GM04503 (cell line): ENCODE results near the gene CHSY1.
"Not testable (repeated sequence)": the region's sequence is repeated elsewhere in the genome, so short reads cannot be mapped to it uniquely, and the experiment has no call there.

Experiments used
- DNase-seq: peaks from one replicate; pipeline ENCODE4 v3.0.0-alpha.2; 2012; ENCODE audit warnings: low read depth

Gene CHSY1

GRCh38 chr15:101244889-101245668, 6.8 kb downstream of the CHSY1 start:
- DNase-seq = no peak

- no peak for DNase-seq
Observed at GRCh38 chr15:101244036-101244781, 7.6 kb downstream of the CHSY1 start.

- DNase-seq = no peak
Observed at GRCh38 chr15:101243420-101243819, 8.4 kb downstream of the CHSY1 start.

GRCh38 chr15:101242999-101243336, 8.9 kb downstream of the CHSY1 start:
- no peak for DNase-seq

- no peak for DNase-seq
Observed at GRCh38 chr15:101242160-101242998, 9.5 kb downstream of the CHSY1 start.

- DNase-seq = no peak
Observed at GRCh38 chr15:101240358-101240757, 11.5 kb downstream of the CHSY1 start.

- no peak for DNase-seq
Observed at GRCh38 chr15:101239724-101240136, 12.1 kb downstream of the CHSY1 start.

GRCh38 chr15:101237251-101237650, 14.6 kb downstream of the CHSY1 start:
- no peak for DNase-seq

GRCh38 chr15:101233651-101234280, 18.1 kb downstream of the CHSY1 start:
- no peak for DNase-seq

GRCh38 chr15:101232677-101233076, 19.2 kb downstream of the CHSY1 start:
- no peak for DNase-seq

GRCh38 chr15:101228313-101228712, 23.5 kb downstream of the CHSY1 start:
- no peak for DNase-seq

- no peak for DNase-seq
Observed at GRCh38 chr15:101225658-101226057, 26.2 kb downstream of the CHSY1 start.

GRCh38 chr15:101221902-101222301, 29.9 kb downstream of the CHSY1 start:
- no peak for DNase-seq

- DNase-seq = no peak
Observed at GRCh38 chr15:101220060-101220459, 31.8 kb downstream of the CHSY1 start.

GRCh38 chr15:101219441-101219840, 32.4 kb downstream of the CHSY1 start:
- no peak for DNase-seq

GRCh38 chr15:101217446-101217845, 34.4 kb downstream of the CHSY1 start:
- DNase-seq = no peak

GRCh38 chr15:101216100-101216499, 35.7 kb downstream of the CHSY1 start:
- no peak for DNase-seq

- no peak for DNase-seq
Observed at GRCh38 chr15:101215681-101216080, 36.2 kb downstream of the CHSY1 start.

GRCh38 chr15:101214435-101215097, 37.3 kb downstream of the CHSY1 start:
- not testable (repeated sequence) for DNase-seq

- no peak for DNase-seq
Observed at GRCh38 chr15:101213570-101213969, 38.3 kb downstream of the CHSY1 start.

- no peak for DNase-seq
Observed at GRCh38 chr15:101213147-101213546, 38.7 kb downstream of the CHSY1 start.

GRCh38 chr15:101211897-101212296, 40.0 kb downstream of the CHSY1 start:
- no peak for DNase-seq
